PC-9 (cell line): Measurements from ENCODE around the gene EXOC4. TPM values are rescaled to one million over a fixed set of nuclear protein-coding genes. Genes with fewer than 3 reads are reported as not detected.

Experiments
- BruUV-seq: library from RNA; stranded (reverse); fragments of 400-500 nt; replicated peaks from 2 replicates; lab custom pipeline; 2021; lab: Mats Ljungman, UMichigan
- CTCF ChIA-PET: fragments of 300-600 bp; sonication (Branson Sonifier 250); formaldehyde crosslinking; loops from one replicate; lab custom pipeline; 2022; ENCODE audit warnings: antibody characterized with exemption; lab: Charles Lee
- POLR2A ChIA-PET: fragments of 300-600 bp; sonication (Branson Sonifier 250); formaldehyde crosslinking; loops from one replicate; lab custom pipeline; 2022; ENCODE audit warnings: antibody characterized with exemption; ENCODE audit not compliant: unreplicated experiment; lab: Charles Lee
- DNase-seq, 2 experiments: peaks; one replicate each; pipeline versions ENCODE4 v3.0.0 to v3.0.0-alpha.2; 2015 to 2022; ENCODE audit warnings: mixed read lengths in 1 of 2
- H2AFZ ChIP-seq: fragments of 200-600 bp; sonication (generic); 2 replicates; pipeline ENCODE4 v1.8.1; 2017; ENCODE audit warnings: antibody characterized with exemption
- H3F3A ChIP-seq: fragments of 200-600 bp; sonication (generic); 2 replicates; pipeline ENCODE4 v1.8.1; 2017; ENCODE audit warnings: antibody characterized with exemption, mild to moderate bottlenecking, low read depth; ENCODE audit not compliant: insufficient read depth
- H3K27ac ChIP-seq: fragments of 200-600 bp; sonication (generic); 2 replicates; pipeline ENCODE4 v1.6.1; 2016; ENCODE audit warnings: mixed run types
- H3K27me3 ChIP-seq: fragments of 200-600 bp; sonication (generic); 2 replicates; pipeline ENCODE4 v1.6.1; 2016; ENCODE audit warnings: low read depth, mixed run types; ENCODE audit not compliant: insufficient read depth
- H3K36me3 ChIP-seq: fragments of 200-600 bp; sonication (generic); 2 replicates; pipeline ENCODE4 v1.6.1; 2016; ENCODE audit warnings: low read depth, mixed run types
- H3K4me1 ChIP-seq: fragments of 200-600 bp; sonication (generic); replicated peaks from 2 replicates; pipeline ENCODE4 v1.6.1; 2016; ENCODE audit warnings: mixed run types; ENCODE audit not compliant: insufficient read depth
- H3K4me2 ChIP-seq: fragments of 200-600 bp; sonication (generic); 2 replicates; pipeline ENCODE4 v1.6.1; 2017; ENCODE audit warnings: mixed run types
- H3K4me3 ChIP-seq: fragments of 200-600 bp; sonication (generic); 2 replicates; pipeline ENCODE4 v1.6.1; 2016; ENCODE audit warnings: mixed run types
- H3K79me2 ChIP-seq: fragments of 200-600 bp; sonication (generic); 2 replicates; pipeline ENCODE4 v1.6.1; 2017; ENCODE audit warnings: low read depth, mixed run types
- H3K9me2 ChIP-seq: fragments of 200-600 bp; sonication (generic); 2 replicates; pipeline ENCODE4 v1.8.1; 2017; ENCODE audit warnings: mild to moderate bottlenecking; ENCODE audit not compliant: insufficient read depth
- H3K9me3 ChIP-seq: fragments of 200-600 bp; sonication (generic); 2 replicates; pipeline ENCODE4 v1.8.1; 2016; ENCODE audit warnings: low read depth; ENCODE audit not compliant: insufficient read depth
- H4K20me1 ChIP-seq: fragments of 200-600 bp; sonication (generic); 2 replicates; pipeline ENCODE4 v1.8.1; 2017; ENCODE audit not compliant: insufficient read depth
- EZH2 ChIP-seq: fragments of 200-600 bp; sonication (generic); IDR thresholded peaks from 2 replicates; pipeline ENCODE4 v1.8.0; 2017; ENCODE audit warnings: antibody characterized with exemption, low read depth
- intact Hi-C: fragments of 100-400 bp; cut with micrococcal nuclease; formaldehyde crosslinking; loops from one replicate; pipeline ENCODE4 v1.10.0; 2022; ENCODE audit not compliant: unreplicated experiment
- total RNA-seq: library from RNA; stranded (reverse); gene quantifications from 2 replicates; pipeline ENCODE4 v1.2.3, GENCODE V29; 2021
- TF ChIP-seq, protein P1 (sequence below): fragments of 200-600 bp; sonication (generic); conservative IDR thresholded peaks from 2 replicates; pipeline ENCODE4 v1.6.1; 2017; ENCODE audit warnings: mixed run types, antibody characterized with exemption, mild to moderate bottlenecking, moderate library complexity

Gene EXOC4
- total RNA-seq, 1 experiment from 2014 or later: 101 TPM

DNA sequence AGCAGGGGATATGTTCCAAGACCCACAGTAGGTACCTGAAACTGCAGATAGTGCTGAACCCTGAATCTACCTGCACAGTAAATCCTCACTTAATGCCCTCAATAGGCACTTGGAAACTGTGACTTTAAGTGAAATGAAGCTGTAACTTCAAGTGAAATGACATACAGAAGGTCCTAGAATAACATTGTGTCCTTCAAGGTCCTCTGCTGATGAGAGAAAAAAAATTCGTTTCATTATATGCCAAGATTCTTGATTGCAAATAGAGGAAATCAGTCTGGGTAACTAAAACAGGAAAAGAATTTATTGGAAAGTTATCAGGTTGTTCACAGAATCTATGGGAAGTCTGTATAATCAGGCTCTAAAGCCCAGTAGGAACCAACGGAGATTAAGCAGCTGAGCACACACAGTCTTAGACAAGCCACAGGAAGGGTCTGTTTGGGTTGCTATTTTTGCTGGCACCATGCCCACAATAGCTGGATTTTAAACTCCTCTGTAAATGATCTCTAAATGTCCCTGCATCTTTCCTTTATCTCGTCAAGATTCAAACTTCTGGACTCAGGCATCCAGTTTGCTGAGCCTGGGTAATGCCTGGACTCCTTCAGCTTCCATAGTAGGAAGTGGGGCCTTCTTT is 57.5 kb downstream of the EXOC4 start:
- Histone ChIP-seq H3K36me3 (peaks cover 7% of the 10 kb centered on the region; the same call in 1 of the 2 replicates), H3K4me1 (no peaks in the 10 kb centered on the region), H3K9me2 (no peaks in the 10 kb centered on the region), H3K27me3 (no peaks in the 10 kb centered on the region), H3K9me3 (no peaks in the 10 kb centered on the region), H3F3A (no peaks in the 10 kb centered on the region), H3K79me2 (no peaks in the 10 kb centered on the region), H3K4me3 (no peak overlapping the region), H3K27ac (no peak overlapping the region), H3K4me2 (no peak overlapping the region), H4K20me1 (no peaks in the 10 kb centered on the region), H2AFZ (no peak overlapping the region)
- no peak for DNase-seq
- CTCF ChIA-PET: no interaction called here
- intact Hi-C loops: no loop called here
- no TSS peak for BruUV-seq
- POLR2A ChIA-PET: no interaction called here
- TF ChIP-seq, protein P1, sequence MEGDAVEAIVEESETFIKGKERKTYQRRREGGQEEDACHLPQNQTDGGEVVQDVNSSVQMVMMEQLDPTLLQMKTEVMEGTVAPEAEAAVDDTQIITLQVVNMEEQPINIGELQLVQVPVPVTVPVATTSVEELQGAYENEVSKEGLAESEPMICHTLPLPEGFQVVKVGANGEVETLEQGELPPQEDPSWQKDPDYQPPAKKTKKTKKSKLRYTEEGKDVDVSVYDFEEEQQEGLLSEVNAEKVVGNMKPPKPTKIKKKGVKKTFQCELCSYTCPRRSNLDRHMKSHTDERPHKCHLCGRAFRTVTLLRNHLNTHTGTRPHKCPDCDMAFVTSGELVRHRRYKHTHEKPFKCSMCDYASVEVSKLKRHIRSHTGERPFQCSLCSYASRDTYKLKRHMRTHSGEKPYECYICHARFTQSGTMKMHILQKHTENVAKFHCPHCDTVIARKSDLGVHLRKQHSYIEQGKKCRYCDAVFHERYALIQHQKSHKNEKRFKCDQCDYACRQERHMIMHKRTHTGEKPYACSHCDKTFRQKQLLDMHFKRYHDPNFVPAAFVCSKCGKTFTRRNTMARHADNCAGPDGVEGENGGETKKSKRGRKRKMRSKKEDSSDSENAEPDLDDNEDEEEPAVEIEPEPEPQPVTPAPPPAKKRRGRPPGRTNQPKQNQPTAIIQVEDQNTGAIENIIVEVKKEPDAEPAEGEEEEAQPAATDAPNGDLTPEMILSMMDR: no peak
- no peak for TF ChIP-seq EZH2

DNA sequence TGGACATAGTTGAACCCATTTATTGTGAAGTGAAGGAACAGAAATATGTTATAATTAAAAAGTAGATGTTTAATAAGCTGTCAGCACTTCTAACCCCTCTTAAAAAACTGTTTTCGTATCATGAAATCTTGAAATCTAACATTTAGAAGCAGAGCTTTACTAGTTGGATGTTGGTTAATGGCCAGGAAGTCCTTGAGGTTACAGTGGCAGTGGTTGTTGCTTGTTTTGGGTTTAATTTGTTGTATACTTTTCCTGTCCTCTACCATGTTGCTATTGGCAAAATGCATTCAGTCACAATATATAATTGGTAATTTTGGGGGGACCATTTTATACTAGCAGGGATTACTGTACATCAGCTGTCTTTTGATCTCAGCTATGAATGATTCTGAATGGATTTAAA is 60.7 kb downstream of the EXOC4 start:
- H3K9me2 ChIP-seq: no peaks in the 10 kb centered on the region
- H3F3A ChIP-seq: no peaks in the 10 kb centered on the region
- no peaks in the 10 kb centered on the region; the same call in 1 of the 2 replicates for H4K20me1 ChIP-seq
- H3K36me3 ChIP-seq: no peaks in the 10 kb centered on the region
- no peaks in the 10 kb centered on the region for H3K9me3 ChIP-seq
- POLR2A ChIA-PET: no interaction called here
- no peaks in the 10 kb centered on the region for H3K79me2 ChIP-seq
- no peaks in the 10 kb centered on the region for H3K4me1 ChIP-seq
- no peak overlapping the region for H3K27ac ChIP-seq
- no peak overlapping the region for H3K4me2 ChIP-seq
- DNase-seq: no peak
- no peak overlapping the region for H3K4me3 ChIP-seq
- no TSS peak for BruUV-seq
- H3K27me3 ChIP-seq: no peaks in the 10 kb centered on the region
- CTCF ChIA-PET: no interaction called here
- TF ChIP-seq, protein P1: no peak
- no peak for TF ChIP-seq EZH2
- no peak overlapping the region for H2AFZ ChIP-seq
- intact Hi-C loops: no loop called here

- TF ChIP-seq, protein P1: no peak
- no peak for TF ChIP-seq EZH2
- H4K20me1 ChIP-seq: no peaks in the 10 kb centered on the region; the same call in 1 of the 2 replicates
- H3K4me1 ChIP-seq: no peaks in the 10 kb centered on the region
- no peak overlapping the region for H3K4me2 ChIP-seq
- H3K27me3 ChIP-seq: no peaks in the 10 kb centered on the region
- no TSS peak for BruUV-seq
- H3K36me3 ChIP-seq: no peaks in the 10 kb centered on the region
- DNase-seq: no peak
- H2AFZ ChIP-seq: no peak overlapping the region
- H3K9me3 ChIP-seq: no peaks in the 10 kb centered on the region
- intact Hi-C loops: no loop called here
- no peak overlapping the region for H3K27ac ChIP-seq
- H3K9me2 ChIP-seq: no peaks in the 10 kb centered on the region
- ChIA-PET POLR2A (no interaction called here), CTCF (no interaction called here)
- no peaks in the 10 kb centered on the region for H3F3A ChIP-seq
- H3K4me3 ChIP-seq: no peak overlapping the region
- H3K79me2 ChIP-seq: no peaks in the 10 kb centered on the region
Measured at GRCh38 chr7:133314084-133314483, 61.2 kb downstream of the EXOC4 start.
